GM12878 (cell line): Measurements from ENCODE around the gene SET. TPM values are rescaled to one million over a fixed set of nuclear protein-coding genes. Genes with fewer than 3 reads are reported as not detected.

Experiments used
- ATAC-seq: fragments of 200-7000 bp; cut with Tn5 transposase; 3 replicates; pipeline ENCODE4 v1.9.1; 2020; ENCODE audit warnings: mild to moderate bottlenecking, moderate library complexity
- BruUV-seq: library from RNA; stranded (reverse); fragments of 400-500 nt; replicated peaks from 2 replicates; lab custom pipeline; 2021; lab: Mats Ljungman, UMichigan
- CTCF ChIA-PET: fragments of 300-600 bp; sonication (Branson Sonifier 250); formaldehyde crosslinking; extraction: SDS; loops from one replicate; lab custom pipeline; 2021; ENCODE audit warnings: inconsistent platforms; lab: Yijun Ruan, JAX
- POLR2A ChIA-PET: fragments of 350-600 bp; formaldehyde crosslinking; extraction: SDS; loops from one replicate; lab custom pipeline; 2021; ENCODE audit warnings: inconsistent platforms; lab: Charles Lee
- RAD21 ChIA-PET: fragments of 300-600 bp; sonication (Branson Sonifier 250); formaldehyde crosslinking; loops from one replicate; lab custom pipeline; 2023; ENCODE audit warnings: antibody characterized with exemption; ENCODE audit not compliant: unreplicated experiment; lab: Charles Lee
- SMC1A ChIA-PET: fragments of 300-600 bp; sonication (Branson Sonifier 250); formaldehyde crosslinking; loops from one replicate; lab custom pipeline; 2023; ENCODE audit not compliant: unreplicated experiment, uncharacterized antibody; lab: Charles Lee
- DNase-seq: peaks from one replicate; pipeline ENCODE4 v3.0.0-alpha.2; 2011; ENCODE audit warnings: low read depth, low spot score
- FAIRE-seq: peaks from 3 replicates; lab custom pipeline; 2011; peaks lifted over from hg19 to GRCh38; lab: Jason Lieb, UNC
- H2AFZ ChIP-seq: 2 replicates; pipeline ENCODE4 v1.6.0; 2011; ENCODE audit warnings: low read depth, low read length, control low read depth; ENCODE audit not compliant: control insufficient read depth
- H3K27ac ChIP-seq: 2 replicates; pipeline ENCODE4 v1.5.1; 2011; ENCODE audit warnings: control low read depth; ENCODE audit not compliant: control insufficient read depth, insufficient read depth
- H3K27me3 ChIP-seq, 2 experiments: replicated peaks in 1 of 2; 2 replicates each; pipeline versions ENCODE4 v1.6.0 to v1.6.1; 2011; ENCODE audit warnings: low read length in 1 of 2; ENCODE audit not compliant: control insufficient read depth in 2 of 2, insufficient read depth in 2 of 2
- H3K36me3 ChIP-seq, 2 experiments: 2 replicates each; pipeline ENCODE4 v1.5.1; 2011; ENCODE audit warnings: low read length in 1 of 2; ENCODE audit not compliant: control insufficient read depth in 2 of 2, insufficient read depth in 2 of 2
- H3K4me1 ChIP-seq: 2 replicates; pipeline ENCODE4 v1.6.1; 2011; ENCODE audit warnings: mild to moderate bottlenecking, low read length, moderate library complexity, mixed read lengths; ENCODE audit not compliant: control insufficient read depth, insufficient read depth
- H3K4me2 ChIP-seq: 2 replicates; pipeline ENCODE4 v1.6.0; 2011; ENCODE audit warnings: control low read depth; ENCODE audit not compliant: control insufficient read depth, insufficient read depth
- H3K4me3 ChIP-seq: fragments of 200-600 bp; sonication (generic); 2 replicates; pipeline ENCODE4 v1.5.1; 2016
- H3K79me2 ChIP-seq: 2 replicates; pipeline ENCODE4 v1.6.0; 2011; ENCODE audit warnings: low read length; ENCODE audit not compliant: control insufficient read depth, insufficient read depth
- H3K9ac ChIP-seq: 2 replicates; pipeline ENCODE4 v1.8.0; 2011; ENCODE audit warnings: low read length, control low read depth, mixed read lengths; ENCODE audit not compliant: control insufficient read depth, insufficient read depth
- H3K9me3 ChIP-seq: replicated peaks from 3 replicates; pipeline ENCODE4 v1.5.1; 2011; ENCODE audit warnings: mild to moderate bottlenecking, low read length; ENCODE audit not compliant: control insufficient read depth, insufficient read depth
- H4K20me1 ChIP-seq: 2 replicates; pipeline ENCODE4 v1.6.0; 2011; ENCODE audit not compliant: control insufficient read depth, insufficient read depth
- BCL11A ChIP-seq: IDR thresholded peaks from 2 replicates; pipeline ENCODE4 v1.6.1; 2011; ENCODE audit warnings: low read depth, low read length
- CHD1 ChIP-seq: IDR thresholded peaks from 2 replicates; pipeline ENCODE4 v1.6.1; 2012; ENCODE audit warnings: low read depth, low read length, improper control_type of control experiment
- DPF2 ChIP-seq: fragments of 450-650 bp; IDR thresholded peaks from 2 replicates; pipeline ENCODE4 v1.6.1; 2017; ENCODE audit warnings: mild to moderate bottlenecking
- HDAC6 ChIP-seq: fragments of 200-600 bp; sonication (generic); IDR thresholded peaks from one replicate; pipeline ENCODE4 v1.8.0; 2017; ENCODE audit warnings: antibody characterized with exemption; ENCODE audit not compliant: unreplicated experiment
- KDM1A ChIP-seq: fragments of 200-600 bp; sonication (generic); IDR thresholded peaks from 2 replicates; pipeline ENCODE4 v1.6.1; 2016; ENCODE audit warnings: borderline replicate concordance
- MEF2A ChIP-seq: IDR thresholded peaks from 2 replicates; pipeline ENCODE4 v1.6.1; 2011; ENCODE audit warnings: low read depth, mild to moderate bottlenecking, low read length, moderate library complexity; ENCODE audit not compliant: insufficient read depth
- MYB ChIP-seq: fragments of 150-350 bp; IDR thresholded peaks from 2 replicates; pipeline ENCODE4 v1.6.1; 2014; ENCODE audit warnings: mild to moderate bottlenecking, low read depth, low read length, borderline replicate concordance
- PBX3 ChIP-seq: IDR thresholded peaks from 2 replicates; pipeline ENCODE4 v1.6.1; 2011; ENCODE audit warnings: mild to moderate bottlenecking, low read depth, low read length, moderate library complexity; ENCODE audit not compliant: insufficient replicate concordance
- POLR2A ChIP-seq: IDR thresholded peaks from 2 replicates; pipeline ENCODE4 v1.6.1; 2011; ENCODE audit warnings: low read depth, mild to moderate bottlenecking, low read length
- POU2F2 ChIP-seq: IDR thresholded peaks from 3 replicates; pipeline ENCODE4 v1.6.1; 2011; ENCODE audit warnings: low read depth, mild to moderate bottlenecking, low read length, borderline replicate concordance
- SMAD5 ChIP-seq: IDR thresholded peaks from 2 replicates; pipeline ENCODE4 v1.6.1; 2016; ENCODE audit warnings: antibody characterized with exemption, low read depth
- SMC3 ChIP-seq: IDR thresholded peaks from 2 replicates; pipeline ENCODE4 v1.6.1; 2011; ENCODE audit warnings: low read length, improper control_type of control experiment, borderline replicate concordance
- SPI1 ChIP-seq: IDR thresholded peaks from 2 replicates; pipeline ENCODE4 v1.6.1; 2011; ENCODE audit warnings: low read depth, mild to moderate bottlenecking, low read length, moderate library complexity, borderline replicate concordance; ENCODE audit not compliant: insufficient read depth
- TAF1 ChIP-seq: IDR thresholded peaks from 2 replicates; pipeline ENCODE4 v1.6.1; 2011; ENCODE audit warnings: mild to moderate bottlenecking, low read depth, low read length, borderline replicate concordance
- ZNF622 ChIP-seq: fragments of 450-650 bp; IDR thresholded peaks from 2 replicates; pipeline ENCODE4 v1.6.1; 2017; ENCODE audit warnings: mild to moderate bottlenecking, inconsistent platforms
- WGBS: methylation state at CpG from one replicate; pipeline ENCODE4 v1.1.6; 2016; ENCODE audit warnings: low lambda C conversion rate; ENCODE audit not compliant: insufficient replicate concordance, insufficient coverage; ENCODE audit errors: missing lambda C conversion rate; 5-methylcytosine and 5-hydroxymethylcytosine counted together
- in situ Hi-C: fragments of 300-500 bp; cut with MboI; formaldehyde crosslinking; loops from 9 replicates; pipeline ENCODE4 v1.14.3; 2018; ENCODE audit warnings: mixed read lengths
- intact Hi-C: fragments of 100-400 bp; cut with micrococcal nuclease; formaldehyde crosslinking; loops from one replicate; pipeline ENCODE4 v1.14.2; 2022; ENCODE audit not compliant: unreplicated experiment
- polyA plus RNA-seq, 11 experiments: library from polyadenylated mRNA; depleted of rRNA in 4 of 11; unstranded in 6 of 11; stranded (reverse) in 5 of 11; fragments of >200 nt; fragmentation: Nextera tagmentation in 4 of 11; fragmentation: Illumina TruSeq in 1 of 11; extraction: Ambion mirVana in 4 of 11; extraction: Trizol in 1 of 11; gene quantifications; 1 replicate in 1 of 11; 2 replicates in 10 of 11; pipeline versions ENCODE4 v1.2.1 to v1.2.3, GENCODE V29; 2011 to 2016; ENCODE audit warnings: inconsistent platforms in 2 of 11, missing spikeins in 2 of 11, low read depth in 1 of 11
- total RNA-seq, 4 experiments: library from RNA; depleted of rRNA in 3 of 4; stranded (reverse); fragments of >200 nt in 3 of 4; fragmentation: Illumina TruSeq in 1 of 4; extraction: Trizol in 1 of 4; gene quantifications; 2 replicates each; pipeline versions ENCODE4 v1.2.1 to v1.2.3, GENCODE V29; 2013 to 2021
- TF ChIP-seq, protein P1 (sequence below): fragments of 150-350 bp; IDR thresholded peaks from 2 replicates; pipeline ENCODE4 v1.6.1; 2014; ENCODE audit warnings: mild to moderate bottlenecking, low read depth, low read length
- TF ChIP-seq, protein P2 (sequence below): fragments of 450-650 bp; conservative IDR thresholded peaks from 2 replicates; pipeline ENCODE4 v1.6.1; 2017; ENCODE audit warnings: mild to moderate bottlenecking, moderate library complexity

SET gene
- total and polyA plus RNA-seq, 10 of the 15 experiments (the other 5 are each of a cell fraction or from before 2014, with no cell fraction given), result 284 to 706 (median 445) TPM

DNA sequence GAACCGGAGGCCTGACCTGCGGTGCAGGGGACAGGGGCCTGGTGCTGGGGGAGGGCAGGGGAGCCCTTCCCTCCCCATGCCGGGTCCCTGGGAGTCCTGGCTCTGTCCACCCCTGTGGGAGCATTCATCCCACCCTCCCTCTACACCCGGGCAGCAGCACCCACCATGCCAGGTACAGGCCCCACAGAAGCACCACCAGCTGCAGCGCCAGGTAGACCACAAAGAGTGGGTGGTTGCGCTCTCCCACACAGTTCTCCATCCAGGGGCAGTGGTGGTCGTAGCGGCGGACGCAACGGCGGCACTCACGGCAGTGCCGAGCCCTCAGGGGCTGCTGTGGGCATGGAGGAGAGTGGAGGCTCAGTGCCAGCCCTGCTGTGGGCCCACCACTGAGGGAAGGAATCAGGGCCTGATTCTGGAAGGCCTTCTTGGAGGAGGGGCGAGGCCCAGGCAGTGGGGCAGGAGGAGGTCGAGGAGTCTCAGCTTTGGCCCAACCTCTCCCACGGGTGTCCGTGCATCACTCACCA lies 32.5 kb downstream of the SET start (continued):
- TF ChIP-seq POU2F2 (no peak), SMC3 (no peak)

GRCh38 chr9:128722380-128723351 lies 33.6 kb downstream of the SET start:
- CTCF ChIA-PET, result no interaction called here

More at GRCh38 chr9:128722380-128723351, 33.6 kb downstream of the SET start:
- Histone ChIP-seq H3K79me2 (peaks cover 20% of the 10 kb centered on the region), H4K20me1 (no peaks in the 10 kb centered on the region), H3K9me3 (no peaks in the 10 kb centered on the region), H3K4me2 (peak overlapping the region; percentile 64), H3K4me1 (peaks cover 5% of the 10 kb centered on the region), H3K36me3 (peaks cover 0 to 4% of the 10 kb centered on the region in 2 experiments; a peak in 2 of 4 replicates), H3K27ac (peak overlapping the region; percentile 34; the same call in 1 of the 2 replicates), H2AFZ (no peak overlapping the region), H3K4me3 (peak overlapping the region; percentile 100), H3K9ac (peak overlapping the region; percentile 76; the same call in 1 of the 2 replicates), H3K27me3 (no peaks in the 10 kb centered on the region)
- FAIRE-seq (no peak), DNase-seq (no peak), ATAC-seq (no peak)
- in situ Hi-C loops (no loop called here), intact Hi-C loops (loop anchor here (5.0 kb wide), 1 partner anchor 225 kb away; the partner anchor contains the start of genes DOLK and NUP188)
- WGBS, result 48% methylated on average over 9 of the region's 9 CpGs
- ChIA-PET RAD21 (no interaction called here), POLR2A (interaction anchor here (0.5 to 1.4 kb wide), 4 partner anchors 15 to 160 kb away, joined by 3 to 5 read pairs (median 3); no protein-coding TSS in a partner anchor), SMC1A (no interaction called here)
- TF ChIP-seq, protein P1, sequence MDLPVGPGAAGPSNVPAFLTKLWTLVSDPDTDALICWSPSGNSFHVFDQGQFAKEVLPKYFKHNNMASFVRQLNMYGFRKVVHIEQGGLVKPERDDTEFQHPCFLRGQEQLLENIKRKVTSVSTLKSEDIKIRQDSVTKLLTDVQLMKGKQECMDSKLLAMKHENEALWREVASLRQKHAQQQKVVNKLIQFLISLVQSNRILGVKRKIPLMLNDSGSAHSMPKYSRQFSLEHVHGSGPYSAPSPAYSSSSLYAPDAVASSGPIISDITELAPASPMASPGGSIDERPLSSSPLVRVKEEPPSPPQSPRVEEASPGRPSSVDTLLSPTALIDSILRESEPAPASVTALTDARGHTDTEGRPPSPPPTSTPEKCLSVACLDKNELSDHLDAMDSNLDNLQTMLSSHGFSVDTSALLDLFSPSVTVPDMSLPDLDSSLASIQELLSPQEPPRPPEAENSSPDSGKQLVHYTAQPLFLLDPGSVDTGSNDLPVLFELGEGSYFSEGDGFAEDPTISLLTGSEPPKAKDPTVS, result no peak
- TF ChIP-seq, protein P2, sequence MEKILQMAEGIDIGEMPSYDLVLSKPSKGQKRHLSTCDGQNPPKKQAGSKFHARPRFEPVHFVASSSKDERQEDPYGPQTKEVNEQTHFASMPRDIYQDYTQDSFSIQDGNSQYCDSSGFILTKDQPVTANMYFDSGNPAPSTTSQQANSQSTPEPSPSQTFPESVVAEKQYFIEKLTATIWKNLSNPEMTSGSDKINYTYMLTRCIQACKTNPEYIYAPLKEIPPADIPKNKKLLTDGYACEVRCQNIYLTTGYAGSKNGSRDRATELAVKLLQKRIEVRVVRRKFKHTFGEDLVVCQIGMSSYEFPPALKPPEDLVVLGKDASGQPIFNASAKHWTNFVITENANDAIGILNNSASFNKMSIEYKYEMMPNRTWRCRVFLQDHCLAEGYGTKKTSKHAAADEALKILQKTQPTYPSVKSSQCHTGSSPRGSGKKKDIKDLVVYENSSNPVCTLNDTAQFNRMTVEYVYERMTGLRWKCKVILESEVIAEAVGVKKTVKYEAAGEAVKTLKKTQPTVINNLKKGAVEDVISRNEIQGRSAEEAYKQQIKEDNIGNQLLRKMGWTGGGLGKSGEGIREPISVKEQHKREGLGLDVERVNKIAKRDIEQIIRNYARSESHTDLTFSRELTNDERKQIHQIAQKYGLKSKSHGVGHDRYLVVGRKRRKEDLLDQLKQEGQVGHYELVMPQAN, result no peak
- TF ChIP-seq ZNF622, result no peak
- no peak for TF ChIP-seq HDAC6
- TF ChIP-seq PBX3, result no peak
- TF ChIP-seq MEF2A, result no peak
- no peak for TF ChIP-seq DPF2
- TF ChIP-seq SPI1, result no peak
- TF ChIP-seq MYB, result no peak
- no peak for TF ChIP-seq BCL11A
- no peak for TF ChIP-seq CHD1
- 0 out of 2 replicates have a peak, but pooled peaks have one; percentile 22 for TF ChIP-seq SMAD5
- TF ChIP-seq POLR2A, result peak; percentile 27
- no peak for TF ChIP-seq KDM1A
- TF ChIP-seq TAF1, result no peak
- no TSS peak for BruUV-seq
